ENCODE results near the gene LRIG1.

The LRIG1 gene

GRCh38 chr3:66362541-66362941 lies 138.3 kb downstream of the LRIG1 start:
- no peaks in the 10 kb centered on the region for H4K20me1 ChIP-seq (ENCODE audit: insufficient read depth, low read length)
- H3K9ac ChIP-seq (ENCODE audit: low read length): no peak overlapping the region
- no peaks in the 10 kb centered on the region for H3K36me3 ChIP-seq (replicated peaks; ENCODE audit: low read depth, low read length)
- H3K79me2 ChIP-seq (ENCODE audit: low read length): no peaks in the 10 kb centered on the region
- no peak overlapping the region for H2AFZ ChIP-seq (ENCODE audit: low read depth, low read length)
- no peak overlapping the region for H3K27ac ChIP-seq (ENCODE audit: low read length)
- no peaks in the 10 kb centered on the region for H3K4me1 ChIP-seq (ENCODE audit: low read length)
- H3K27me3 ChIP-seq (ENCODE audit: low read depth, low read length): no peaks in the 10 kb centered on the region
- no peak overlapping the region for H3K4me2 ChIP-seq (ENCODE audit: low read length)
- no peaks in the 10 kb centered on the region for H3K9me3 ChIP-seq (ENCODE audit: insufficient read depth, low read length)
- TF ChIP-seq EZH2phosphoT487 (IDR thresholded peaks at IDR 0.05; ENCODE audit: low read depth): no peak
- TF ChIP-seq, protein P1, sequence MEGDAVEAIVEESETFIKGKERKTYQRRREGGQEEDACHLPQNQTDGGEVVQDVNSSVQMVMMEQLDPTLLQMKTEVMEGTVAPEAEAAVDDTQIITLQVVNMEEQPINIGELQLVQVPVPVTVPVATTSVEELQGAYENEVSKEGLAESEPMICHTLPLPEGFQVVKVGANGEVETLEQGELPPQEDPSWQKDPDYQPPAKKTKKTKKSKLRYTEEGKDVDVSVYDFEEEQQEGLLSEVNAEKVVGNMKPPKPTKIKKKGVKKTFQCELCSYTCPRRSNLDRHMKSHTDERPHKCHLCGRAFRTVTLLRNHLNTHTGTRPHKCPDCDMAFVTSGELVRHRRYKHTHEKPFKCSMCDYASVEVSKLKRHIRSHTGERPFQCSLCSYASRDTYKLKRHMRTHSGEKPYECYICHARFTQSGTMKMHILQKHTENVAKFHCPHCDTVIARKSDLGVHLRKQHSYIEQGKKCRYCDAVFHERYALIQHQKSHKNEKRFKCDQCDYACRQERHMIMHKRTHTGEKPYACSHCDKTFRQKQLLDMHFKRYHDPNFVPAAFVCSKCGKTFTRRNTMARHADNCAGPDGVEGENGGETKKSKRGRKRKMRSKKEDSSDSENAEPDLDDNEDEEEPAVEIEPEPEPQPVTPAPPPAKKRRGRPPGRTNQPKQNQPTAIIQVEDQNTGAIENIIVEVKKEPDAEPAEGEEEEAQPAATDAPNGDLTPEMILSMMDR (IDR thresholded peaks at IDR 0.05; ENCODE audit: low read depth, low read length): no peak
- H3K4me3 ChIP-seq (ENCODE audit: low read length): no peak overlapping the region

- H3K4me1 ChIP-seq (ENCODE audit: low read length): peaks cover 9% of the 10 kb centered on the region
- no peak overlapping the region for H3K27ac ChIP-seq (ENCODE audit: low read length)
- no peaks in the 10 kb centered on the region for H3K79me2 ChIP-seq (ENCODE audit: low read length)
- TF ChIP-seq, protein P1 (IDR thresholded peaks at IDR 0.05; ENCODE audit: low read depth, low read length): no peak
- TF ChIP-seq EZH2phosphoT487 (IDR thresholded peaks at IDR 0.05; ENCODE audit: low read depth): no peak
- no peaks in the 10 kb centered on the region for H3K9me3 ChIP-seq (ENCODE audit: insufficient read depth, low read length)
- H3K9ac ChIP-seq (ENCODE audit: low read length): no peak overlapping the region
- no peaks in the 10 kb centered on the region for H3K27me3 ChIP-seq (ENCODE audit: low read depth, low read length)
- no peaks in the 10 kb centered on the region for H3K36me3 ChIP-seq (replicated peaks; ENCODE audit: low read depth, low read length)
- H4K20me1 ChIP-seq (ENCODE audit: insufficient read depth, low read length): no peaks in the 10 kb centered on the region
- H3K4me3 ChIP-seq (ENCODE audit: low read length): no peak overlapping the region
- H3K4me2 ChIP-seq (ENCODE audit: low read length): no peak overlapping the region
- no peak overlapping the region for H2AFZ ChIP-seq (ENCODE audit: low read depth, low read length)
These were observed 139.5 kb downstream of the LRIG1 start for GRCh38 chr3:66361356-66361755.

GRCh38 chr3:66355997-66356396 lies 144.8 kb downstream of the LRIG1 start:
- TF ChIP-seq EZH2phosphoT487 (IDR thresholded peaks at IDR 0.05; ENCODE audit: low read depth): no peak
- TF ChIP-seq, protein P1 (IDR thresholded peaks at IDR 0.05; ENCODE audit: low read depth, low read length): no peak
- peaks cover 20% of the 10 kb centered on the region for H3K4me1 ChIP-seq (ENCODE audit: low read length)
- no peaks in the 10 kb centered on the region for H3K79me2 ChIP-seq (ENCODE audit: low read length)
- H2AFZ ChIP-seq (ENCODE audit: low read depth, low read length): no peak overlapping the region
- H3K27ac ChIP-seq (ENCODE audit: low read length): no peak overlapping the region
- H3K27me3 ChIP-seq (ENCODE audit: low read depth, low read length): no peaks in the 10 kb centered on the region
- no peak overlapping the region for H3K4me3 ChIP-seq (ENCODE audit: low read length)
- H3K9ac ChIP-seq (ENCODE audit: low read length): no peak overlapping the region
- no peaks in the 10 kb centered on the region for H3K9me3 ChIP-seq (ENCODE audit: insufficient read depth, low read length)
- H3K36me3 ChIP-seq (replicated peaks; ENCODE audit: low read depth, low read length): no peaks in the 10 kb centered on the region
- H4K20me1 ChIP-seq (ENCODE audit: insufficient read depth, low read length): no peaks in the 10 kb centered on the region
- no peak overlapping the region for H3K4me2 ChIP-seq (ENCODE audit: low read length)

- Histone ChIP-seq H3K36me3 (replicated peaks; ENCODE audit: low read depth, low read length) (no peaks in the 10 kb centered on the region), H3K4me1 (ENCODE audit: low read length) (peaks cover 20% of the 10 kb centered on the region), H3K79me2 (ENCODE audit: low read length) (no peaks in the 10 kb centered on the region), H4K20me1 (ENCODE audit: insufficient read depth, low read length) (no peaks in the 10 kb centered on the region), H3K4me3 (ENCODE audit: low read length) (no peak overlapping the region), H3K27ac (ENCODE audit: low read length) (no peak overlapping the region), H3K9ac (ENCODE audit: low read length) (no peak overlapping the region), H3K27me3 (ENCODE audit: low read depth, low read length) (no peaks in the 10 kb centered on the region), H3K9me3 (ENCODE audit: insufficient read depth, low read length) (no peaks in the 10 kb centered on the region), H2AFZ (ENCODE audit: low read depth, low read length) (no peak overlapping the region), H3K4me2 (ENCODE audit: low read length) (peak overlapping the region; percentile 0; the same call in 1 of the 2 replicates)
- no peak for TF ChIP-seq EZH2phosphoT487 (IDR thresholded peaks at IDR 0.05; ENCODE audit: low read depth)
- TF ChIP-seq, protein P1 (IDR thresholded peaks at IDR 0.05; ENCODE audit: low read depth, low read length): no peak
These were observed 145.4 kb downstream of the LRIG1 start for GRCh38 chr3:66355394-66355793.

All from OCI-LY3 (cell line).